GM19467 (cell line): ENCODE results near the gene PDIA2.
"Not testable (repeated sequence)": the region's sequence is repeated elsewhere in the genome, so short reads cannot be mapped to it uniquely, and the experiment has no call there.

Source experiments
- ATAC-seq: cut with Tn5 transposase; IDR thresholded peaks from one replicate; pipeline ENCODE4 v1.9.1; 2021; ENCODE audit warnings: mild to moderate bottlenecking, moderate library complexity; ENCODE audit not compliant: unreplicated experiment

Gene PDIA2

GRCh38 chr16:263944-264343 lies 19.0 kb upstream of the PDIA2 start:
- ATAC-seq, result no peak

- no peak for ATAC-seq
Measured at GRCh38 chr16:264440-264951, 18.5 kb upstream of the PDIA2 start.

GRCh38 chr16:265002-265529 lies 17.9 kb upstream of the PDIA2 start:
- no peak for ATAC-seq

- ATAC-seq, result no peak
Measured at GRCh38 chr16:265711-266110, 17.3 kb upstream of the PDIA2 start.

- no peak for ATAC-seq
Measured at GRCh38 chr16:266258-267164, 16.5 kb upstream of the PDIA2 start.

- ATAC-seq, result not testable (repeated sequence)
Measured at GRCh38 chr16:267562-267961, 15.4 kb upstream of the PDIA2 start.

GRCh38 chr16:268141-269053 lies 14.6 kb upstream of the PDIA2 start:
- no peak for ATAC-seq

GRCh38 chr16:269061-269796 lies 13.7 kb upstream of the PDIA2 start:
- no peak for ATAC-seq

GRCh38 chr16:270381-271255 lies 12.3 kb upstream of the PDIA2 start:
- ATAC-seq, result no peak

- ATAC-seq, result no peak
Measured at GRCh38 chr16:272633-273546, 10.1 kb upstream of the PDIA2 start.

- no peak for ATAC-seq
Measured at GRCh38 chr16:273547-274421, 9.2 kb upstream of the PDIA2 start.

- no peak for ATAC-seq
Measured at GRCh38 chr16:275041-275641, 7.8 kb upstream of the PDIA2 start.

- ATAC-seq, result no peak
Measured at GRCh38 chr16:275786-276232, 7.2 kb upstream of the PDIA2 start, which contains the start of gene RGS11. Gene RGS11 (minus strand): TSS chr16:275944. CDS start chr16:275911, 33 bp downstream.

GRCh38 chr16:276426-277077 lies 6.4 kb upstream of the PDIA2 start:
- ATAC-seq, result no peak

- ATAC-seq, result no peak
Measured at GRCh38 chr16:278863-279366, 4.0 kb upstream of the PDIA2 start.

GRCh38 chr16:279531-279930 lies 3.4 kb upstream of the PDIA2 start:
- ATAC-seq, result no peak
